Measurements from ENCODE around the gene LLGL2. TPM values are rescaled to one million over a fixed set of nuclear protein-coding genes. Genes with fewer than 3 reads are reported as not detected.

LLGL2 gene
- total RNA-seq, 4 donors from 2014 or later: 57.3 to 96.0 (median 79.6) TPM

DNA sequence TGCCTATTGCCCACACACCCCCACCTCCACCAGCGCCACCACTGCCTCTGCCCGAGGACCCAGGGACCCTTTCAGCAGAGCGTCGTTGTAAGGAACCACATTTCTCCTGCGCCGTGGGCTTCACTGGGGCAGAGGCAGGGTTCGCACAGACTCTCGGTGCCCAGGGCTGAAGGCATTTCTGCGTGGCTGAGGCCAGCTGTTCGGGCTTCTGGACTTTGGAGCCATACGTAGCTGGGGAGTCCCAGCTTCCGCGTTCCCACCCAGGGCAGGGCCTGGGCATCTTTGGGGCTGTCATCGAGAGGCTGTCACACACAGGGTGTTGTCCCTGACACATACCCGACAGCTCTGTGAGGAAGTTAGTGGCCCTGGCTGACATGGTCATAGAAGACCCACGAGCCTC lies 91.7 kb downstream of the LLGL2 start:
- WGBS, 2 donors: 93 to 96% methylated on average over 12 to 15 of the region's 16 CpGs
- intact Hi-C loops (cut with DNase I; ENCODE audit: low total_unique reads): loop anchor here (2.0 kb wide), 1 partner anchor 64 kb away; no protein-coding TSS in a partner anchor
- no peak for DNase-seq (ENCODE audit: low spot score in 2 of 2)
- TF ChIP-seq, protein P1, sequence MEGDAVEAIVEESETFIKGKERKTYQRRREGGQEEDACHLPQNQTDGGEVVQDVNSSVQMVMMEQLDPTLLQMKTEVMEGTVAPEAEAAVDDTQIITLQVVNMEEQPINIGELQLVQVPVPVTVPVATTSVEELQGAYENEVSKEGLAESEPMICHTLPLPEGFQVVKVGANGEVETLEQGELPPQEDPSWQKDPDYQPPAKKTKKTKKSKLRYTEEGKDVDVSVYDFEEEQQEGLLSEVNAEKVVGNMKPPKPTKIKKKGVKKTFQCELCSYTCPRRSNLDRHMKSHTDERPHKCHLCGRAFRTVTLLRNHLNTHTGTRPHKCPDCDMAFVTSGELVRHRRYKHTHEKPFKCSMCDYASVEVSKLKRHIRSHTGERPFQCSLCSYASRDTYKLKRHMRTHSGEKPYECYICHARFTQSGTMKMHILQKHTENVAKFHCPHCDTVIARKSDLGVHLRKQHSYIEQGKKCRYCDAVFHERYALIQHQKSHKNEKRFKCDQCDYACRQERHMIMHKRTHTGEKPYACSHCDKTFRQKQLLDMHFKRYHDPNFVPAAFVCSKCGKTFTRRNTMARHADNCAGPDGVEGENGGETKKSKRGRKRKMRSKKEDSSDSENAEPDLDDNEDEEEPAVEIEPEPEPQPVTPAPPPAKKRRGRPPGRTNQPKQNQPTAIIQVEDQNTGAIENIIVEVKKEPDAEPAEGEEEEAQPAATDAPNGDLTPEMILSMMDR (IDR thresholded peaks at IDR 0.05): no peak
- no peak for TF ChIP-seq POLR2A (IDR thresholded peaks at IDR 0.05)
- H3K4me3 ChIP-seq (ENCODE audit: low read depth, poor library complexity, severe bottlenecking): no peak overlapping the region

DNA sequence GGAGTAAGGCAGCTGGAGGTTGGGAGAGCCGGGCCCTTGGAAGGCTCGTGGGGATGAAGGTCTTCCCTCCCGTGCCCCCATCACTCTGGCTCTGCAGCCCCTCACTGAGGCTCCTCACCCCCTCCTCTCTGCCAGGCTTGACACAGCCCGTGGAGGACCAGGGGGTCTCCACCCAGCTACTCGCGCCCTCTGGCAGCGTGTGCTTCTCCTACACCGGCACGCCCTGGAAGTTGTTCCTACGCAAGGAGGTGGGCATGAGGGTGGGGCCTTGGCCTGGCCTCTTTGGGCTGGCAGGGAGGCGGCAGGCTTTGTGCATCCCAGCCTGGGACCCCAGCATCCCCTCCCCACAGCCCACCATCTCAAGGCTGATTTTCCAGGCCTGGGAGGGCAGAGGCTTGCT lies 92.2 kb downstream of the LLGL2 start:
- TF ChIP-seq POLR2A (IDR thresholded peaks at IDR 0.05): no peak
- TF ChIP-seq, protein P1 (IDR thresholded peaks at IDR 0.05): no peak
- no peak for DNase-seq (ENCODE audit: low spot score in 2 of 2)
- no peak overlapping the region for H3K4me3 ChIP-seq (ENCODE audit: low read depth, poor library complexity, severe bottlenecking)
- intact Hi-C loops (cut with DNase I; ENCODE audit: low total_unique reads): loop anchor here (2.0 kb wide), 1 partner anchor 65 kb away; no protein-coding TSS in a partner anchor
- 76 to 89% methylated on average over 11 of the region's 11 CpGs for WGBS, 2 donors

DNA sequence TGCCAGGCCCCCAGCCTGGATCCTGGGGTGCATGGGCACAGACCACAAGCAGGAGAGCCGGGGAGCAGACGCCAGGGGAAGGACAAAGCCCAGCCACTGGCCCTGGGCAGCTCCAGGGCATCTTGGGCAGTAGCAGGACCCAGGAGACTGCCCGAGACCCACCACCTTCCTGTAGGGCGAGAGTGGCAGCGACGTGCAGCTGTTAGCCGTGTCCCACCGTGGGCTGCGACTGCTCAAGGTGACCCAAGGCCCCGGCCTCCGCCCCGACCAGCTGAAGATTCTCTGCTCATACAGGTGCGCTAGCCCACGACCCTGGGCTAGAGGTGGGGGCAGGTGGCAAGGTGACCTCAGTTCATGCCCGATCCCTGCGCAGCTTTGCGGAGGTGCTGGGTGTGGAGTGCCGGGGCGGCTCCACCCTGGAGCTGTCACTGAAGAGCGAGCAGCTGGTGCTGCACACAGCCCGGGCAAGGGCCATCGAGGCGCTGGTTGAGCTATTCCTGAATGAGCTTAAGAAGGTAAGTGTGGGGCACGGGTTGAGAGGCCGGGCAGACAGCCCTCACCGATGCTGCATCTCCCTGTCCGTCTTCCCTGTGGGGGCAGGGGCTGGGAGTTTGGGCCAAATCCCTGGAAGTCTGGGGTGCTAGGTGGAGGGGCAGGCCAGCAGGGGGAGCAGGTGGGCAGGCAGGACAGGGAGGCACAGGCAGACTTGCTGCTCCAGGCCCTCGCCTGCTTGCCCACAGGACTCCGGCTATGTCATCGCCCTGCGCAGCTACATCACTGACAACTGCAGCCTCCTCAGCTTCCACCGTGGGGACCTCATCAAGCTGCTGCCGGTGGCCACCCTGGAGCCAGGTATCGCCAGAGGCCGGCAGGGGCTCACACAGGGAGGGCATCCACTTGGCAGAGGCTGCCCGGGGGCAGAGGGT lies 94.3 kb downstream of the LLGL2 start:
- DNase-seq (ENCODE audit: low spot score in 2 of 2): no peak

DNA sequence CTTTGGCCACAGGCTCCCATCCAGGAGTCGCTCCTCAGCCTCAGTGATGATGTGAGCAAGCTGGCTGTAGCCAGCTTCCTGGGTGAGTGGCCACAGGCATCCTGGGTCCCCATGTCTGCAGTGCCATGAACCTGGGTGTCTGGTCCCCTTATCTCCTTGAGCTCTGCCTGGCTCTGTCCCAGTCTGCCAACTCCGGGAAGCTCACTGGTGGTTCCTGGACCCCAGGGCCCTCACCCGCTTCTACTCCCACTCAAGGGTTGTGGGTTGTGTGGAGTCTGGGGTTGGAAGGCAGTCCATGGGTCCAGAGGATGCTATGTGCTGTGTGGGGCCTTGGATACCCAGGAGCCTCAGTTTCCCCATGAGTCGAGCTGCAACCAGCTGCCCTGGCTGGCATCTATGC lies 96.0 kb downstream of the LLGL2 start:
- intact Hi-C loops (cut with DNase I; ENCODE audit: low total_unique reads): no loop called here
- H3K4me3 ChIP-seq (ENCODE audit: low read depth, poor library complexity, severe bottlenecking): no peak overlapping the region
- no peak for DNase-seq (ENCODE audit: low spot score in 2 of 2)
- TF ChIP-seq, protein P1 (IDR thresholded peaks at IDR 0.05): no peak
- TF ChIP-seq POLR2A (IDR thresholded peaks at IDR 0.05): no peak
- 89 to 92% methylated on average over 3 to 4 of the region's 4 CpGs for WGBS, 2 donors

More for the DNA sequence above, 94.3 kb downstream of the LLGL2 start:
- WGBS, 2 donors: 69 to 86% methylated on average over 15 to 22 of the region's 36 CpGs
- TF ChIP-seq POLR2A (IDR thresholded peaks at IDR 0.05): no peak
- TF ChIP-seq, protein P1 (IDR thresholded peaks at IDR 0.05): no peak
- intact Hi-C loops (cut with DNase I; ENCODE audit: low total_unique reads): no loop called here
- no peak overlapping the region for H3K4me3 ChIP-seq (ENCODE audit: low read depth, poor library complexity, severe bottlenecking)

DNA sequence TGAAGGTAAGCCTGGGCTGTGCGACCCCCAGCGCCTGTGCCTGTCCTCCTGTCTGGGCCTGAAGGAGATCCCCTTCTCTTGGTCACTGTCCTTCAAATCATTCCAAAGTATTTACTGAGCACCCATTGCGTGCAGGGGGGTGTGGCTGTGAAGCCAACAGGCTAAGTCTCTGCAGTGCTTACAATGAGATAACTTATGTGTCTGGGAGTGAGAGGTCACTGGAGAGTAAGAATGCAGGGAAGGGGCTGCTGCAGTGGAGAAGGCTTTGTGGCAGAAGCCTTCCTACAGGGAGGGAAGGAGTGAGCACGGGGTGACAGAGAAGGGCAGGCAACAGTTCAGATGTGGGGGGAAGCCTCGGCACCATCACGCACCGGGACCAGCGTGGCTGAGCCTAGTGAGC lies 96.6 kb downstream of the LLGL2 start:
- no peak for TF ChIP-seq POLR2A (IDR thresholded peaks at IDR 0.05)
- TF ChIP-seq, protein P1 (IDR thresholded peaks at IDR 0.05): no peak
- DNase-seq (ENCODE audit: low spot score in 2 of 2): no peak
- H3K4me3 ChIP-seq (ENCODE audit: low read depth, poor library complexity, severe bottlenecking): no peak overlapping the region
- intact Hi-C loops (cut with DNase I; ENCODE audit: low total_unique reads): no loop called here
- WGBS, 2 donors: 84% methylated on average over 8 of the region's 8 CpGs
